Measurements from ENCODE around the gene PRKCH.

- no peak for TF ChIP-seq EP300 (IDR thresholded peaks at IDR 0.05; ENCODE audit: low read depth in 2 of 2, low read length in 2 of 2)
- TF ChIP-seq EP300 (CRISPR knock-in tag; IDR thresholded peaks at IDR 0.05; ENCODE audit: borderline replicate concordance) = no peak
- no peak for TF ChIP-seq REST (IDR thresholded peaks at IDR 0.05; ENCODE audit: borderline replicate concordance in 1 of 2, low read depth in 1 of 2, low read length in 2 of 2)
- TF ChIP-seq ATF7 (IDR thresholded peaks at IDR 0.05) = no peak
- TF ChIP-seq ATF7 (CRISPR knock-in tag; IDR thresholded peaks at IDR 0.05) = no peak
- TF ChIP-seq TBP (CRISPR knock-in tag; IDR thresholded peaks at IDR 0.05) = no peak
- no peak for TF ChIP-seq ISX (CRISPR knock-in tag; conservative IDR thresholded peaks at IDR 0.05)
- no peak for TF ChIP-seq ZNF678 (CRISPR knock-in tag; IDR thresholded peaks at IDR 0.05)
Observed at GRCh38 chr14:61551384-61551783, 230.0 kb downstream of the PRKCH start.
